ENCODE results near the gene NUDT16L1. TPM values are rescaled to one million over a fixed set of nuclear protein-coding genes. Genes with fewer than 3 reads are reported as not detected.

The NUDT16L1 gene
- total and polyA plus RNA-seq, 2 of the 8 experiments (the other 6 are each of a cell fraction or from before 2014, with no cell fraction given) = 34.8 to 77.3 TPM

- DNase-seq (ENCODE audit: low read depth in 1 of 2, low spot score in 2 of 2) (no peak), FAIRE-seq (no peak)
- Histone ChIP-seq H3K18ac (ENCODE audit: extremely low read depth, low read length) (no peak overlapping the region), H3K4ac (replicated peaks; ENCODE audit: insufficient read length, low read depth, low read length) (no peak overlapping the region), H2AK5ac (ENCODE audit: low read depth, low read length) (no peak overlapping the region), H4K8ac (ENCODE audit: extremely low read depth, insufficient read depth, low read length) (no peak overlapping the region), H3K79me1 (ENCODE audit: low read depth, low read length) (no peaks in the 10 kb centered on the region), H2BK120ac (replicated peaks; ENCODE audit: low read depth, low read length) (no peak overlapping the region), H3K9ac (replicated peaks in 1 of 4; ENCODE audit: extremely low read depth in 1 of 4, low read depth in 3 of 4, low read length in 3 of 4) (no peak overlapping the region), H3K36me3 (ENCODE audit: control insufficient read depth in 2 of 4, insufficient read depth in 4 of 4, low read length in 3 of 4) (peaks cover 0 to 6% (median 4%) of the 10 kb centered on the region in 4 experiments; a peak in 3 of 8 replicates), H4K5ac (ENCODE audit: insufficient read length, low read depth, low read length) (no peak overlapping the region), H4K91ac (replicated peaks; ENCODE audit: insufficient read length, low read length) (no peak overlapping the region), H2BK5ac (ENCODE audit: low read depth, low read length) (no peak overlapping the region), H3K4me1 (replicated peaks in 1 of 4; ENCODE audit: control insufficient read depth in 3 of 4, insufficient read depth in 4 of 4, low read length in 3 of 4) (peaks cover 0 to 7% (median 5%) of the 10 kb centered on the region in 4 experiments; a peak in 4 of 7 replicates), H2AFZ (ENCODE audit: low read length) (no peak overlapping the region), H3K23me2 (ENCODE audit: low read depth, low read length) (peaks cover 8% of the 10 kb centered on the region; the same call in 1 of the 2 replicates), H3K4me2 (ENCODE audit: insufficient read depth in 1 of 2, low read depth in 2 of 2, low read length in 2 of 2) (no peak overlapping the region), H3K27me3 (replicated peaks in 1 of 4; ENCODE audit: control insufficient read depth in 3 of 4, extremely low read depth in 1 of 4, insufficient read depth in 3 of 4, low read length in 3 of 4) (no peaks in the 10 kb centered on the region), H4K20me1 (replicated peaks in 1 of 2; ENCODE audit: control insufficient read depth in 1 of 2, insufficient read depth in 2 of 2, low read length in 2 of 2) (peaks cover 0 to 10% of the 10 kb centered on the region in 2 experiments), H2BK12ac (ENCODE audit: low read depth, low read length) (no peak overlapping the region), H3K14ac (ENCODE audit: insufficient read length) (no peak overlapping the region), H3K79me2 (ENCODE audit: control insufficient read depth in 1 of 2, insufficient read depth in 2 of 2, low read length in 2 of 2) (peaks cover 0 to 2% of the 10 kb centered on the region in 2 experiments; a peak in 1 of 4 replicates), H3K23ac (ENCODE audit: insufficient read length) (no peak overlapping the region), H3K56ac (replicated peaks; ENCODE audit: insufficient read length, low read depth, low read length) (no peak overlapping the region), H3K9me3 (ENCODE audit: insufficient read depth in 2 of 2, low read depth in 1 of 2, low read length in 1 of 2) (no peaks in the 10 kb centered on the region), H2BK15ac (ENCODE audit: low read length) (no peak overlapping the region), H3K27ac (ENCODE audit: low read depth, low read length) (no peak overlapping the region), H3K4me3 (ENCODE audit: extremely low read depth in 1 of 4, insufficient read depth in 2 of 4, low read depth in 3 of 4, low read length in 4 of 4) (no peak overlapping the region), H2BK20ac (ENCODE audit: low read length) (no peak overlapping the region)
- TF ChIP-seq TEAD4 (IDR thresholded peaks at IDR 0.05; ENCODE audit: low read depth, low read length) (no peak), TCF12 (IDR thresholded peaks at IDR 0.05; ENCODE audit: low read depth, low read length) (no peak), CBX5 (IDR thresholded peaks at IDR 0.05; ENCODE audit: low read depth, low read length) (no peak), POLR2A (IDR thresholded peaks at IDR 0.05; ENCODE audit: control extremely low read depth in 1 of 2, low read depth in 2 of 2, low read length in 2 of 2) (no peak), EP300 (IDR thresholded peaks at IDR 0.05; ENCODE audit: borderline replicate concordance in 1 of 2, low read depth in 2 of 2, low read length in 2 of 2) (no peak), MAFK (IDR thresholded peaks at IDR 0.05; ENCODE audit: low read depth, low read length) (no peak), KDM1A (IDR thresholded peaks at IDR 0.05; ENCODE audit: borderline replicate concordance, low read length) (no peak), SP4 (IDR thresholded peaks at IDR 0.05; ENCODE audit: low read length) (no peak), MAX (IDR thresholded peaks at IDR 0.05) (no peak), SP2 (IDR thresholded peaks at IDR 0.05; ENCODE audit: low read length) (no peak)
- POLR2A ChIA-PET (ENCODE audit: partially characterized antibody) = interaction anchor here (1.3 kb wide), 1 partner anchor 11 kb away, joined by 3 read pairs; no protein-coding TSS in a partner anchor
- CTCF ChIA-PET (ENCODE audit: partially characterized antibody) = interaction anchor here (0.6 kb wide), 1 partner anchor 439 kb away, joined by 3 read pairs; no protein-coding TSS in a partner anchor
- 86% methylated on average over 19 of the region's 21 CpGs; no CpG with 5 or more reads in 1 of the 2 experiments for WGBS, 2 experiments (ENCODE audit: extremely low coverage in 1 of 2, insufficient coverage in 1 of 2, insufficient read length in 1 of 2, insufficient replicate concordance in 2 of 2, low coverage in 1 of 2, low lambda C conversion rate in 2 of 2, missing lambda C conversion rate in 1 of 2)
Measured at GRCh38 chr16:4689091-4689671, 4.2 kb upstream of the NUDT16L1 start.

All from H1 (cell line).